NK-92 treated with Interleukin-12 subunit alpha and Interleukin-12 subunit beta, amount 100 ng/mL, for 24 hours (cell line): ENCODE data around the gene SEBOX.

Source experiments
- DNase-seq: peaks from one replicate; lab custom pipeline; 2025; lab: John Stamatoyannopoulos, UW

The SEBOX gene

GRCh38 chr17:28364665-28365363 is at the start of gene SEBOX:
SEBOX (minus strand) TSS chr17:28365199; CDS start chr17:28365151, 48 bp downstream.
- DNase-seq: no peak

- DNase-seq: no peak
Observed at GRCh38 chr17:28413804-28414203, 48.8 kb upstream of the SEBOX start.

GRCh38 chr17:28412099-28412498 is 47.1 kb upstream of the SEBOX start:
- DNase-seq: no peak

- DNase-seq: no peak
Observed at GRCh38 chr17:28407974-28408306, 42.9 kb upstream of the SEBOX start.

GRCh38 chr17:28407130-28407973 is 42.4 kb upstream of the SEBOX start:
- no peak for DNase-seq

- no peak for DNase-seq
Observed at GRCh38 chr17:28406473-28406814, 41.4 kb upstream of the SEBOX start.

GRCh38 chr17:28405632-28406472 is 40.9 kb upstream of the SEBOX start, which contains the start of gene SLC46A1:
SLC46A1 (minus strand) TSS chr17:28406212; CDS start chr17:28406114, 98 bp downstream.
- no peak for DNase-seq

- no peak for DNase-seq
Observed at GRCh38 chr17:28404812-28405570, 40.0 kb upstream of the SEBOX start.

- no peak for DNase-seq
Observed at GRCh38 chr17:28404461-28404811, 39.4 kb upstream of the SEBOX start.

GRCh38 chr17:28404007-28404406 is 39.0 kb upstream of the SEBOX start:
- no peak for DNase-seq

- DNase-seq: no peak
Observed at GRCh38 chr17:28402844-28403243, 37.8 kb upstream of the SEBOX start.

- DNase-seq: no peak
Observed at GRCh38 chr17:28402224-28402630, 37.2 kb upstream of the SEBOX start.

- DNase-seq: no peak
Observed at GRCh38 chr17:28399808-28400207, 34.8 kb upstream of the SEBOX start.

- DNase-seq: no peak
Observed at GRCh38 chr17:28398280-28398981, 33.4 kb upstream of the SEBOX start.

GRCh38 chr17:28397687-28398279 is 32.8 kb upstream of the SEBOX start:
- no peak for DNase-seq

GRCh38 chr17:28397275-28397674 is 32.3 kb upstream of the SEBOX start:
- DNase-seq: no peak

GRCh38 chr17:28396635-28397239 is 31.7 kb upstream of the SEBOX start:
- DNase-seq: no peak

GRCh38 chr17:28395968-28396367 is 31.0 kb upstream of the SEBOX start:
- no peak for DNase-seq

- no peak for DNase-seq
Observed at GRCh38 chr17:28395426-28395825, 30.4 kb upstream of the SEBOX start.

GRCh38 chr17:28394337-28395116 is 29.5 kb upstream of the SEBOX start:
- DNase-seq: no peak
